HG03159 (cell line): ENCODE data around the gene MAP3K12.
"Not testable (repeated sequence)": the region's sequence is repeated elsewhere in the genome, so short reads cannot be mapped to it uniquely, and the experiment has no call there.

ENCODE experiments used
- ATAC-seq: cut with Tn5 transposase; IDR thresholded peaks from one replicate; pipeline ENCODE4 v1.9.1; 2021; ENCODE audit warnings: mild to moderate bottlenecking, moderate library complexity; ENCODE audit not compliant: unreplicated experiment

MAP3K12 gene, protein sequence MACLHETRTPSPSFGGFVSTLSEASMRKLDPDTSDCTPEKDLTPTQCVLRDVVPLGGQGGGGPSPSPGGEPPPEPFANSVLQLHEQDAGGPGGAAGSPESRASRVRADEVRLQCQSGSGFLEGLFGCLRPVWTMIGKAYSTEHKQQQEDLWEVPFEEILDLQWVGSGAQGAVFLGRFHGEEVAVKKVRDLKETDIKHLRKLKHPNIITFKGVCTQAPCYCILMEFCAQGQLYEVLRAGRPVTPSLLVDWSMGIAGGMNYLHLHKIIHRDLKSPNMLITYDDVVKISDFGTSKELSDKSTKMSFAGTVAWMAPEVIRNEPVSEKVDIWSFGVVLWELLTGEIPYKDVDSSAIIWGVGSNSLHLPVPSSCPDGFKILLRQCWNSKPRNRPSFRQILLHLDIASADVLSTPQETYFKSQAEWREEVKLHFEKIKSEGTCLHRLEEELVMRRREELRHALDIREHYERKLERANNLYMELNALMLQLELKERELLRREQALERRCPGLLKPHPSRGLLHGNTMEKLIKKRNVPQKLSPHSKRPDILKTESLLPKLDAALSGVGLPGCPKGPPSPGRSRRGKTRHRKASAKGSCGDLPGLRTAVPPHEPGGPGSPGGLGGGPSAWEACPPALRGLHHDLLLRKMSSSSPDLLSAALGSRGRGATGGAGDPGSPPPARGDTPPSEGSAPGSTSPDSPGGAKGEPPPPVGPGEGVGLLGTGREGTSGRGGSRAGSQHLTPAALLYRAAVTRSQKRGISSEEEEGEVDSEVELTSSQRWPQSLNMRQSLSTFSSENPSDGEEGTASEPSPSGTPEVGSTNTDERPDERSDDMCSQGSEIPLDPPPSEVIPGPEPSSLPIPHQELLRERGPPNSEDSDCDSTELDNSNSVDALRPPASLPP

DNA sequence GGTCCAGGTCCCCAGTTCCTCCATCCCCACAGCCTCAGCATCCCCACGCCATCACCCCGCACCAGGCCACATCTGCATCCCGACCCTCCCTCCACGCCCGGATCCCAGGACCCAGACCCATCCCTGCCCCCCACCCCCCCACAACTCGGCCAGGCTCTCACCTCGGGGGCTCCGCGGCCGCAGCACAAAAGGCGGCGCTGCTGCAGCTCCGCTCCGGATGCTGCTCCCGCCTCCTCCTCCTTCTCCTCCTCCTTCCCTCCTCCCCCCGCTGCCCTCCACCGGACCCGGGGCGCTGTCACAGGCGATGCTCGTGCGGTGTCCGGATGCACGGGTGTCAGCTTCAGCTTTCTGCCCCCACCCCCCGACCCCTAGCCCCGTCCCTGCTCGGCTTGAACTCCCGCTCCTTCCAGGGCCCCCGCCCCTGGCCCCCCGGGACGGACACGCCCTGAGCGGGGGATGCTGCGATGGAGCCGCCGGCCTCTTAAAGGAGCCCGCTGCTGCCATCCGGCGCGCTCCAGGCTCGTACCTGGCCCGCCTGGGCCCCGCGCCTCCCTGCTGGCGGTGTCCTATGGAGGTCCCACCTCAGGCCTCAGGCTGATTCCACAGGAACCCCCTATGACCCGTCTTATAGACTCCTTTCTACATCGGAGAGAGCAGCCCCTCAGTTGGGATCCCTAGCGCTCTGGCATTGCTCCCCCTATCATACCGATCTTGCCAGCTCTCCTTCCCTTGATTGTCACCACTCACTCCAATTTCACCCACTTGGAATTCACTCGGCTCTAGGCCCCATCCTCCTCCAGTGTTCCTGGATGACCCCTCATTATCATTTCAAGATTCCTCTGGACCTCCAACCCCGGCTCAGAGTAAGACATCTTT, at the start of gene MAP3K12:
Gene MAP3K12, minus strand, starts transcription at position 193 of the 876 bp plus-strand sequence. CDS start 12,067 bp downstream, outside the sequence.
- no peak for ATAC-seq

DNA sequence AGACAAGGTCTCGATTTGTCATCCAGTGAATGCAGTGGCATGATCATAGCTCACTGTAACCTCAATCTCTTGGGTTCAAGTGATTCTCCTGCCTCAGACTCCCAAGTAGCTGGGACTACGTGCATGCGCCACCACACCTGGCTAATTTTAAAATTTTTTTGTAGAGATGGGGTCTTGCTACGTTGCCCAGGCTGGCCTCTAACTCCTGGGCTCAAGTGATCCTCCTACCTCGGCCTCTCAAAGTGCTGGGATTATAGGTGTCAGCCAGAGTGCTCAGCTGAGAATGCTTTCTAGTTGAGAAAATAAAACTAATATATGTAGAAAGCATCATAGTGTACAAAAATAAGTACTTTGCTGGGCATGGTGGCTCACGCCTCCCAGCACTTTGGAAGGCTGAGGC, 49.1 kb upstream of the MAP3K12 start:
- ATAC-seq = not testable (repeated sequence)

DNA sequence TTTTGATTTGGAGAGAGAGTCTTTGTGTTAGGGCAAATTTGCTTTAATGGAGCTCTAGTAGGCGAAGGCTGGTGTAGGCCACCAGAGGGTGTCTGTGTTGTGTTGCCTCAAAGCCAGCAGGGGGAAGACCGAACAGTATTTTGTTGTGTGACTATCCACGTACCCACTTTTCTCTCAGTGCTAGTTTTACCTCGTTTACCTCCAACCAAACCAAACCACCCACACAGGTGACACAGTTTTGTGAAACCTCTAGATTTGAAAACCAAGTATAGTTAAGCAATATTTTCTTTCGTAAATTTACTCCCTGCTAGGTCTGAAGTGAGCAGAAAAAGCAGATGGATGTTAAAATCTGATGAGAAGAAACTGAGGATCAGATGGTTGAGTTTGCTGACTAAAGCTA, 44.3 kb upstream of the MAP3K12 start:
- peak; percentile 65 for ATAC-seq

DNA sequence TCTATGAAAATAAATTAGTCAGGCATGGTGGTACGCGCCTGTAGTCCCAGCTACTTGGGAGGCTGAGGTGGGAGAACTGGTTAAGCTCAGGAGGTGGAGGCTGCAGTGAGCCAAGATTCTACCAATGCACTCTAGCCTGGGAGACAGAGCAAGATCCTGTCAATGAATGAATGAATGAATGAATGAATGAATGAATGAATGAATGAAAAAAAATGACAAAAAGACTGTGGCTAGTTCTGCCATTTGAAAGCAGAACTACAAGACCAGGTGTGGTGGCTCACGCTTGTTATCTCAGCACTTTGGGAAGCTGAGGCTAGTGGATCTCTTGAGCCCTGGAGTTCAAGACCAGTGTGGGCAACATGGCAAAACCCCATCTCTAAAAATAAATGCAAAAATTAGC, 40.3 kb upstream of the MAP3K12 start:
- ATAC-seq = no peak

DNA sequence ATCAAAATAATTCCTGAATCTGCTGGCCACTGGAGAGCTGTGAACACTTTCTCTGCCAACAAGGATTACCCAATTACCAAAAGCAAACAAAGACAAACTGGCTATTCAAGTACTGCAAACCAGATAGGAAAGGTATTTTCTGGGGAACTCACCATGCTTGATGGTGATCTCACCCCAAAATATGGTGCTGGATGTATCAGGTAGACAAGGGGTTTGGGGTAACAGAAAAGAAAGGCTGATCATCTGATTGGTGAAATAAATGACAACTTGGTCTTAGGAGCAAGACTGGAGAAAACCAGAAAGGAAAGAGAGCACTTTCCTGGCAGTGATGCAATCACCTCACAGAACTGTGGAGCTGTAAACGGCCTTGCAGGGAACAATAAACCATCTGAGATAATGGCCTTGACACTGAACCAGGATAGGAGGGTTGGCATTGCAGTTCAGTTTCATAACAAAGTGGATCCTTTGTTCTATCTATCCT, 39.0 kb upstream of the MAP3K12 start:
- no peak for ATAC-seq

DNA sequence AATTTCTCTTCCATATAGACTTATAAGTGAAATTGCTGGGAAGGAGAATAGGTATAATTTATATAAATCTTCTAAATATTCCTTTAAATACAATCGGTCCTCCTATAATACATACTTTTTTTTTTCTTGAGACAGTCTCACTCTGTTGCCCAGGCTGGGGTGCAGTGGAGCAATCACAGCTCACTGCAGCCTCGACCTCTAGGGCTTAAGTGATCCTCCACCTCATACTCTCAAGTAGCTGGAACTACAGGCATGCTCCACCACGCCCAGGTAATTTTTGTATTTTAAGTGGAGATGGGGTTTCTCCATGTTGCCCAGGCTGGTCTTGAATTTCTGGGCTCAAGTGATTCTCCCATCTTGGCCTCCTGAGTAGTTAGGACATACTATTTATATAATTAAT, 37.7 kb upstream of the MAP3K12 start:
- no peak for ATAC-seq

DNA sequence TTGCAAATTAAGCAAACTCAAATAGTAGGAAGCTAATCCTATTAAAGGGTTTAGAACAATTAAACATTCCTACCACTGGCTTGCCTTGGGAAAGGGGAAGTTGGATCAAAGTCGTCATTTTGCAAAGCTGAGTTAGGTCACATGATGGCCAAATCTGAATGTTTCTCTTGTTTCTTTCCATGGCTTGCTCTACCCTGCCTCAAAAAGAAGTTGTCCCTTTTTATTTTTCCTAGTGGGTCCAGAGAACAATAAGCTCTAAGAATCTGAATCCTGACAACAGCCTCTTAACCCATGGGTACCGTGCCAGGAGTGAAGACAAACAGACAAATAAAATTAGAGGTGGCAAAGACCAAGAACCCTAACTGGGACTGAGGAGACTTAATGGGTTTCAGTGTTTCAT, 34.2 kb upstream of the MAP3K12 start:
- no peak for ATAC-seq

DNA sequence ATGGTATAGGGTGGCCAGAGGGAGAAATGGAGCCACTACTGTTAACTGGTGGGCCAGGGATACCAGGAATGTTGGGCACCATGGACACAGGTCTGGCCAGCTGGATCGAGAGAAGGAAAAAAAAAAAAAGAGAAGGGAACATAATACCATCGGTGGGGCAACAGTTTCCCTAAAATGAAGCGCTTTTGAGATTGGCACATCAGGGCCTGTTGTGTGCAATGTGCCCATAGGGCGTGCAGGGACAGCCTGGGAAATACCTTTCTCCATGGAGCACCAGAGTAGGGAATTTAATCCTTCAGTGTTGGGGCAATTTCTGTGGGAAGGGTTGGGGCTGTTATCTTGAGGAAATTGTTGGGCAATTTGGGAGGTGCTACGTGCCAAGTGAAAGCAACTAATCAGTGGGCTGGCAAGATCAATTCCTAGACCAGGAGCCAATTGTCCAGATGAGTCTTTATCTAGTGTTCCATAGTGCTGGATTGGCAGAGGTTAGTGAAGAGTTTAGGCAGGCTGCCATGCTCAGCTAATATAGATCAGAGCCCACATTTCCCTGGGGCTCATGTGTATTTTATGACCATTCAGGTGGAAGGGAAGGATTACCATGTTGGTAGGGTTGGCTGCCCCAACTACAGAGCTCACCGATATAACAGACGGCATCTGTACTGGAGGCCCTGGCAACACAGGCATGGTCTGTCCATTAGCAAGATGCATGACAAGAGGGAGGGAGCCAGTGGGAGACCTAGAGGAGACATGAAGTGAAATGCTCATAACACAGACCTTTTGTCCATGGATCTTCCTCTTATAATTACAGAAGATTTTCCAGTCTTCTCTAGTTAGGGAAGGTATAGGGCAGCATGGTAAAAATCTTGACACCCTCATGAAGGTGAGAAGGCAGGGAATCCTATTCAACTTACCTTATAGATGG, 33.5 kb upstream of the MAP3K12 start:
- ATAC-seq = no peak

DNA sequence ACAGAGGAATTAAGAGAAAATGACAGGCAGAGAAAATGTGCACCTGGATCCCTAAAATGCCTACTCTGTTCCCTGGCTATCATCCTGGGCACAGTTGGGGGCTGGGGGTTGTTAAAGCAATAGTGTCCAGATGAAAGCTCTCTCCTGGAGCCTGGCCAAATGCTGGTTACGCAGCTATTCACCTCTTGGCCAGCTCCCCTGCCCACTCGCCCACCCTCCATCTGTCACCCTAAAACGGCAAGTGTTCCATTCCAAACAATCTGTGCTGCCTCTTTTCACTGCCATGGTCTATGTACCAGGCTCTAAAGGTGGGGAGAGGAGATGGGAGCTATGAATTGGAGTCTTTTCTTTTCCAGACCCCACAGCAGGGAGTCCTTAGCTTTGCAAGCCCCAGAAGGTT, 32.8 kb upstream of the MAP3K12 start:
- no peak for ATAC-seq

DNA sequence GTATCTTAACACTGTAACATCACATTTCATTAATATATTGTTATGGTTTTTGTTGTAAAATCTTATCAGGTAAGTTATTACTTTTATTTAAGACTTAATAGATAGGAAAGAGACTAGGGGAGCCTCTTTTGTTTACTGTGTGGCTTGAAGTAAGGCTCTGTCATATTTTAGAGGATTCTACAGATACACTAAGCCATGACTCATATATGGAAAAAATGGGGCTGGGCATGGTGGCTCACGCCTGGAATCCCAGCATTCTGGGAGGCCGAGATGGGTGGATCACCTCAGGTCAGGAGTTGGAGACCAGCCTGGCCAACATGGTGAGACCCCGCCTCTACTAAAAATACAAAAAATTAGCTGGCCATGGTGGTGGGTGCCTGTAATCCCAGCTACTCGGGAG, 31.7 kb upstream of the MAP3K12 start:
- ATAC-seq = no peak

DNA sequence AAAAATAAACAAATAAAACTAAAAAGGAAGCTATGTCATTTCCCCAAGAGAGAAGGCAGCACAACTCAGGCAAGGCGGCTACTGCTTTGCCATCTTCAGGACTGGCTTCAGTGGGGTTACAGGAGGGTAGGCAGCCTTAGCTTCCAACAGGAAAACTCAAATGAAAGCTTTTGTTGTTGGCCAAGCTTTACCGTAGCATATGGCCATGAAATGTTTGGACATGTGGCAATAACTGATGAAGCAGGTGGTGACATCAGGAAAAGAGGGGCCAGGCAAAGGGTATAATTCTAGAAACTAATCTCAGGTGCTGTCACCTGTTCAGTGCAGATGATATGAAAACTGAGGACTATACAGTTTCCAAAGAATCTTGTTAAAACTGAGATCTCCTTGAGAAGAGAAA, 30.8 kb upstream of the MAP3K12 start:
- no peak for ATAC-seq

DNA sequence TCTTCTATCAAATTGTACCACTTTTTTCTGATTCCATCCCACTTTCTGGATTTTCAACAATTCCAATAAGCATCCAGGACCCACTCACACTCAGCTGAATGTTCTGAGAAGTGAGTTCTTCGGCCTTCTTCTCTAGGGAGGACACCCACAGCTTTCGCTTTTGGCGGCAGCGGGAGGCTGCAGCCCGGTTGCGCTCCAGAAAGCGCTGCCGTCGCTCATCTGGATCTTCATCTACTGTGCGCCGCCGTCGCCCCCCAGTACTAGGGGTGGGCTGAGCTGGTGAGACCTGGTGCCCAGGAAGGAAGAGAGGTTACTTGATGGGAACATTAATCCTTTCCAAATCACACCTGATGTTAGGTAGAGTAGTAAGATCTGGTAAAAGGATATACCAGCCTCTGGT, 25.2 kb upstream of the MAP3K12 start:
- no peak for ATAC-seq

DNA sequence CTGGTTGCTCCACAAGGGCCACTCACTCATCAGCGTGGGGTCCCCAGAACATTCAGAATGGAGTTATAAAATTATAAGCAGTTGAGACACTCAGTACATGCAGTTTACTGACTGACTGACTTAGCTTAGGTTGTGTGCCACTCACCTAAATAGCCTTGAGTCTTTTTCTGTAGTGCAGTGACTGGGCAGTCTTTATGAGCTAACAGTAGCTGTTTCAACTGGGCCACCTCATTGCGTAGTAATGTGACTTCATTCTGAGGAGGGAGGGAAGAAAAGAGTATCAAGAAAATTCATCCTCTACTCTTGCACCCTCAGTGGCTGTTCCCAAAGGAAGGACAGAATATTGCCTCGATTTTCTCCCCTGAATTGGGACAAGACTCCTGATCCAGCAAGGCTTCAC, 23.9 kb upstream of the MAP3K12 start:
- no peak for ATAC-seq

DNA sequence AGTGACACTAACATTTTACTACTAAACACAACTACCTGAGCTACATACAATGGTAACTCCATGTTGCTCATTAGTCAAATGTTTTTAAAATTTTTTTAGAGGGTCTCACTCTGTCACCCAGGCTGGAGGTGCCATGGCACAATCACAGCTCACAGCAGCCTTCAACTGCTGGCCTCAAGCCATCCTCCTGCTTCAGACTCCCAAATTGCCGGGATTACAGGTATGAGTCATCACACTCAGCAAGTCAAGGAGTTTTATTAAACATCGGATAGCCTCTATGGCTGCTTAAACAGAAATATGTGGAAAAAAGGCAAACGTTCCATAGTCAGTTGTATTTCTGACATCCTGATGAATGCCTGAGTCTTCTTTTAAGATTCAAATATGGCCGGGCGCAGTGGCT, 19.1 kb upstream of the MAP3K12 start:
- no peak for ATAC-seq

DNA sequence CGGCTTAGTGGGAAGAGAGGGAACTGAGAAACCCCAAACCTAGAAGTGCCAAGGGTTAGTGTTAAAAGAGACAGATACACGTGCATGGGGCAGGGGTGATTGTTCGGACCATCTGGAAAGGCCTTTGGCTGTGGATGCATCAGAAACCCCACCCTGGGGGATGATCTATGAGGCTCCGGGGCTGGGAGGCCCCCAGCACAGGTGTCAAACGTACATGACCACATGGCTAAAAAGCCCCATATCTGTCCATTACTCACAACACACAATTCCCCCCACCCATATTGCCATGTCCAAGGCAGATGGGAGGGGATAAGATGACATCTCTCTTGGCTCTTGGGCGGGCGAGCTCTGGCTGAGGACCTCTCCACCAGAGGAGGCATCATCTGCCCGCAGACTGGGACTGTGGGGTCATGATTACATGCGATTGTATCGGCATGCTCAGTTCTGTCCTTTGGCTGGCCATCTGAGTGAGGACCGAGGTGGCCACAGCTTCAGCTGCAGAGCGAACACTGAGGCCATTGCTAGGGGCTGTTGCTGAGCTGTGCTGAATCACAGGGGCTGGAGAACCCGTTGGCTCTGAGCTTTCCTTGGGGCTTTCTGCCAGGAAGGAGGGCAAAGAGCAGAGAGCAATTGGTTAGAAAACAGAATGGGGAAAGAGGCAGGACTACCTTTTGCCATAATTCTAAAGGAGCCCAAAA, 17.6 kb upstream of the MAP3K12 start:
- no peak for ATAC-seq

DNA sequence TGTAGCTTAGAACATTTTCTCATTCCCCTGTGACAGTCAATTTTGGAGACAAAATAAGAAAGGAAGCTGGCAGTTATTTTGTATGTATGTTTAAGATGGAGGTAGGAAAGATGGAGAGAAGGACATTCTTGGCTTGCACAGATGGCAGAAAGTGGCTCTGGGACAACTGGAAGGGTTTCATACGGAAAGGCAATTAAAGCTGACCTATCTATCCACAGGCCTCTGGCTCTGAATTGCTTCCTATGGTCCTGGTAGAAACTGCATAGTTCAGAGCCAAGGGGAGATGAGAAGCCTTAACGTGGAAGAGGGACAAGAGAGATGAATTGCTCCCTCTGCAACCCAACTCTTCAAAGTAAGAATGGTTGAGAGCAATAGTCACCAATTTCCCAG, 16.0 kb upstream of the MAP3K12 start:
- no peak for ATAC-seq

DNA sequence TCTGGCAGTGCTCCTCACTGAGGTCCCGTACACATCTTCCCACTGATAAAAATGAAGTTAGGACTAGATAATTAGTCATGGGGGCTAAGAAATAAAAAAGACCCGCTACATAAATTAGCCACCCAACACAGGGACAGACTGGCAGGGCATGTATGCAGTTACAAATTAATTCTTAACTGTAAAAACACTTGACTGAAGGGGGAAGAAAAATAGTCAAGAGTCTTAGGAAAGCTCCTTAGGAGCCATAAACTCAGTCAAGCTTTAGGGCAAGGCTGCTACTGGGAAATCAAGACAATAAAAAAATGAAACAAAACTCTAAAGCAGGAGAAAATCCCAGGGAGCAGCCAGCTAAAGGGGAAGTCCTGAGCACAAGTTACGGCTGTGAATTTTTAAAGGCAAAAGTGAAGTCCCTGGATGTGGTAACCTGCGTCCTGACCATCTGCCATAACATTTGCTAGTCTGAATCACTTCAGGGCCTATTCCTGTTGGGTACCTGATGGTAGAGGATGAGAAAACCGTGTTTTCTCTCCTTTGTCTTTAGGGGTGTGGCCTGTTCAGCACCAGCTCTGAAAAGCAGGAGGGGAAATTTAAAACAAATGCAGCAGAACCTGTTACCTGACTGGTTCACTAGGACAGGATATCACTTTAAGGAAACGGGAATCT, 15.5 kb upstream of the MAP3K12 start:
- no peak for ATAC-seq

DNA sequence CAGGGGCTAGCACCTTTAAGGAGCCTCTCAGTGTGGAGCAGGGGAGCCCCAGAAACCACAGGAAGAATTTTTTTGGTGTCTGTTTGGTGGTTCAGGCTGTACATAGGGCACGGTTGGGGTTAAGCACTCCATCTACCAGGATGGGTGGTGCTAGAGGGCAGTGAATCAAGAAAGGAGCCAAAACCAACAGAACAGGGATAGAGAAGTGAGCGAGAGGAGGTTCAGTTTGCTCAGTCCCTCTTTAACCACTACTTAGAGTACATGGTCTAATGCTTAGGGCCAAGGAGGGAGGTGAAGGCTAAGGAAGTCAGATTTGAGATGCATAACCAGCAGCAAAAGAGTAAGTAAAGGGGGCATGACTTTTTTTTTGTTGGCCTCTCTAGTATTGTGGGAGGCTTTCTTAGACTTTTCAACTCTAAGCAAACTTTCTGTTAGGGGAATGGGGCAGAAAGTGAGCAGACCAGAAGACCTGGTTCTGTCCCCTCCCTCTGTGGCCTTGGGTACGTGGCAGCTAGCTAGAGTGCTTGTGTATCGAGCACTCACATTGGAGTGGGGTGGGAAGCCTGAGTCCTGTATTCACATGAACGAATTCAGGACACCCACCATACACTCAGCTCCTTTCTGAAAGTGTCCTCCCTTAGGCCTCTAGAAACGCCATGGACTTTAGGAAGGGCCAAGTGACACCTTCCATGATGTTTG, 14.6 kb upstream of the MAP3K12 start:
- ATAC-seq = no peak
